ENCODE results near the gene VSIG10L.

The VSIG10L gene

DNA sequence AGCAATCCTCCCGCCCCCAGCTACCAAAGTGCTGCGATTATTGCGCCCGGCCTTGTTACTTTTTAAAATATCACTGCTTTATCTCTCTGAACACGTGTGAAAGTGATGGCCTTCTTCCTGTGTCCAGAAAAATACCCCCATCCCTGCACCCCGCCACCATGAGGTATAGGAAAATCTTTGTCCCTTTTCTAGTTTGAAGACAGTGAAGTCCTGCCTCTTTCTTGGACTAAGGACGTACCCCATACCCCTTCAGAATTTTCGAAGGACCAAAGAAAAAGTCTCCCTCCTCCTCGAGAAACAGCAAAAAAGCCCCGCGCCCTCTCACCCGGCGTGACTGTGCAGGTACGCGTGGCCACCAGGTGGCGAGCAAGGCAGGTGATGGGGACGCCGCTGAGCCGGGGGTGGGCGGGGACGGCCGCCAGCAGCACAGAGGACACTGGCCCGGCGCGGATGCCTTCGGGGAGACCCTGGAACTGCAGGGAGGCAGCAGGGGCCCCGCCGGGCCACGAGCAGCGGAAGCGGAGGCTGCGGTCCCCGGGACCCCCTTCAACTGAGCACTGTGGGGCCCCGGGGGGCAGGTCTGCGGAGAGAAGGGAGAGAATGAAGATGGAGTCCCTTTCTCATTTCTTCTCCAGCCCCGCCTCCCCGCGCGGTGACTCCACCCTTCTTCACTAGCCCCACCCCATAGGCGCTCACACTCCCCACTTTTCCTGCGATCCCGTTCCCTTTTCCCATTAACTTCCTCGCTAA lies 3.2 kb downstream of the VSIG10L start:
- DNase-seq (ENCODE audit: low spot score): peak; percentile 86

DNA sequence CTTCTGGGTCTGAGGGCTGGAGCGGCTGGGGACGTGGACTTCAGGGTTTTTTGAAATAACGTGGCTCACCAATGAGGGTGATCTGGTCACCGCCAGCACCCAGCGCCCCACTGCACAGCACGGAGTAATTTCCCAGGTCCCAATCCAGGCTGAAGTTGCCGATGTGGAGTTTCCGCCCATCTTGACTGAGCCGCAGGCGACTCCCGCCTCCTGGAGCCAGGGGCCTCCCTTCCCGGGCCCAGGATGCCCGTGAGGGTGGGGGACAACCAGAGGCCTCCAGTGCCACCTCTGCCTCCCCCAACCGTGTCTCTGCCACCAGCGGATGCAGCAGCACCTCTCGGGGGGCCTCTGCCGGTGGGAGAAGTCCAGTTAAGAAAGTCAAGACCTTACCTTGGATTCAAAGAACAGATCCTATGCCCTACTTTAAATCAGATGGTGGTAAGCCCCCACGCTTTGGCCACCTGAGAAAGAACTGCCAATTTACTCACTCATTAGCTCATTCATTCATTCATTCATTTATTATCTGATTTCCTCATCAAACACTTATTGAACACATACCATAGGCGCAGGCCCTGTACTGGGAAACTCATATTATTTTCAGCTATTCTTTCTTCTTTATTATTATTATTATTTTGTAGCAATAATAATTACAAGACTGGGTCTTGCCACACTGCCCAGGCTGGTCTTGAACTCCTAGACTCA lies 3.9 kb downstream of the VSIG10L start:
- no peak for DNase-seq (ENCODE audit: low spot score)

DNA sequence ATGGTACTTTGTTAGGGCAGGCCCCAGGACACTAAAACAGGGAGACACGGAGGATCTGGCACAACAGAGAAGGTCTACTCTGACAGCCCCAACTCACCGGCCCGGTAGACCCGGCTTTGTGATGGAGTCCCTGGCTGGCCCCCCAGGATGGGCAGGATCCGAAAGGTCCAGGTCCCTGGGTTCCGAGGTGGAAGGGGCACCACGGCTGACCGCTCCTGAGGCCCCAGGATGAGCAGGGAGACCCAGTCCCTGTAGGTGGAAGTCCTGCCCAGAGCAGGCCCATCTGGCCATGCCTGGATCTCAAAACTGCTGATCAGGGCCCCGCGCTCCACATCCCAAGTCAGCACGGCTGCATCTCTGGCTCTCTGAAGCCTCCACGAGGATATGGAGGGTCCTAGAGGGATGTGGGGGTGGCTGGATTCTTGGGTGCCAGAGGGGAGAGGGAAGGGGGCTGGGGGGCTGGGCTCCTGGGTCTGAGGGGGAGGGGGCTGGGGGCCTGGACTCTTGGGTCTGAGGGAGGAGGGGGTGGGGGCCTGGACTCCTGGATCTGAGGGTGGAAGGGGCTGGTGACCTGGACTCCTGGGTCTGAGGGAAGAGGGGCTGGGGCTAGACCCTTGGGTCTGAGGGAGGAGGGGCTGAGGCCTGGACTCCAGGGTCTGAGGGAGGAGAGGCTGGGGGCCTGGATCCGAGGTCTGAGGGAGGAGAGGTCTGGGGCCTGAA lies 4.6 kb downstream of the VSIG10L start:
- DNase-seq (ENCODE audit: low spot score): no peak

DNA sequence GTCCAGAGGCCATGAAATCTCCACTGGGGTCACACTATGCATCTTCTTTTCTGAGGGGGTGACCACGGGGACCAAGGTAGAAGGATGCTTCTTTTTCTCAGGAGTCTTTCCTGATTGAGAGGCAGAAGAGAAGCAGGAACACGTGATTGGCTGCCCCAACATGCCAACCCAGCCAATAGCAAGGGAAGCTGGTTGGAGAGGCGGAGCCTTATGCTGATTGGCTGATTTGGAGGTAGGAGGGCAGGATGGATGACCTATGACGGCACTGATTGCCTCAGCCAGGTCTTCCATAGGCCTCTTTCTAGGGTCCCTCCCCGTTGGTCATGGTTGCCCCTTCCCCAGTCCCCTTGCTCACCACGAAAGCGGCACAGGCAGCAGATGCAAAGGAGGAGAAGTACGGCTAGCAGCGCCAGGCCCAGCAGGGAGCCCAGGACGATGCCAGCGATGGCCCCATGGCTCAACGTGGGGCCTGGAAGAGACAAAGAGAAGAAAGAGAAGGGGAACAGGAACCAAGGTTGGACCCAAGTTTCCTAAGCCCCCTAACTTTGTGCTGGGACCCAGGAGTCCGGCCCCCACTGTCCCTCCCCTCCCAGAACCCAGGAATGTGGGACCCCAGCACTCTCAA lies 8.0 kb downstream of the VSIG10L start:
- no peak for DNase-seq (ENCODE audit: low spot score)

DNA sequence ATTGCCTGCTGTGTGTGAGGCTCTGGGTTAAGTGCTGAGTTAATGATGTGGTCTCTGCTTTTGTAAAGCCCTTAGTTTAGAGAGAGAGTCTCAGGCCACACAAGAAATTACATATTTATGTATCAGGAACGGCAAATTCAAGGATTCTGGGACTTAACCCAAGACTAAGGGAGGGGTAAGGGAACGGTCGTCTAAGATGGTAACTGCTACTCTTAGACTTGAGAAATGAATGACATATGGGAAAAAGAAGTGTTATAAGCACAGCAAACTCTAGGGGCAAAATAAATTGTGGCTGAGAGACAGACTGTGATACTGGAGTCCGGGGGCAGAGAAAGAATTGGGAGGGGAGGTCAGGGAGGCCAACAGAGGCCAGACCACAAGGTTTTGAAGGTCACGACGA lies 10.2 kb downstream of the VSIG10L start:
- no peak for DNase-seq (ENCODE audit: low spot score)

DNA sequence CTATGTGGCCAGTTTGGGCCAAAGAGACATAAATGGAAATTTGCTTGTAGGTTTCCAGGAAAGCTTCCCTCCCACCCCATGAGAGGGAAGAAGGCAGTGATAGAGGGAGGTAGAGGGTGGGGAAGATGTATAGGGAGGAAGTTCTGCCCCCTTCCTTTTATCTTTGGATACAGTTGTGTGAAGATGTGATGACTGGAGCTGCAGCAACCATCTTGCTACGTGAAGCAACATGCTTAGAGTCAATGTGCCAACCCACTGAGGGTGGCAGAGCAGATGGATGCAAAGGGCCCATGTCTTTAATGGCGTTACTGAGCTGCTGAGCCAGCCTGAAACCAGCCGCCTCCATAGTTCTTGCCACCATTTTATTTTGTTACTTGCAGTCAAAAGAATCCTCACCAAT lies 10.7 kb downstream of the VSIG10L start:
- DNase-seq (ENCODE audit: low spot score): no peak

DNA sequence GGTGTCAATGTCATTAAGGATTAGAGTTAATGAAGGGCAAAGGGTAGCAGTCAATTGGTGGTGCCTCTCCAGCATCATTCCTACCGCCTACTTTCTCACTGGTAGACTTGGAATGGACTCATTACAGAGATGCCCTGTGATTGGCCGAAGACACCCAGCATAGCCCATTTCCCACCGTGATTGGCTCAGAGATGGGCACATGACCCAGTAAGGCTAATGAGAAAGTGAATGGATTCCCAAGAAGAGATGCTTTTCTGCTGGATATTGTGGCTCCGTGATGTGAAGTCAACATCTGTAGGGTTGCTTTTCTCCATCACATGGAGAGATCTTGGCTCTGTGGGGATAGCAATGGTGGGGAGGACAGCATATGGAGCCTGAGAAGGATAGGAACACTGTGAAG lies 11.6 kb downstream of the VSIG10L start:
- DNase-seq (ENCODE audit: low spot score): no peak

DNA sequence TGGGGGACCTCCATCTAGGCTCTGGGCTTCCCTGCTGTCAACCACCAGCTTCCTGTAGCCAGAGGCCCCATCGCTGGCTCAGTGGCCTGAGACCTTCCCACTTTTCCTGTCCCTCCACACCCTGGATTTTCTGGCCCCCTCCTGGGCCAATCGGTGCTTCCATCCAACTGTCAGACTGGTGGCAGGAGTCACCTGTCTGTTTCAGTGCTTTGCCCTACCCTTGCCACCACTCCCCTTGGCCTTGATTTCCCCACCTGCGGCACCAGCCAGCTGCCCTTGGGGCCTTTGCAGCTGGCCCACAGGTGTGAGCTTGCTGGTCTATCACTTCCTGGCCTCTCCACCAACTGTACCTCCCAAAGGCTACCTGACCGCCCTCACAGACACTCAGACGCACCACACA lies 12.5 kb downstream of the VSIG10L start:
- no peak for DNase-seq (ENCODE audit: low spot score)

DNA sequence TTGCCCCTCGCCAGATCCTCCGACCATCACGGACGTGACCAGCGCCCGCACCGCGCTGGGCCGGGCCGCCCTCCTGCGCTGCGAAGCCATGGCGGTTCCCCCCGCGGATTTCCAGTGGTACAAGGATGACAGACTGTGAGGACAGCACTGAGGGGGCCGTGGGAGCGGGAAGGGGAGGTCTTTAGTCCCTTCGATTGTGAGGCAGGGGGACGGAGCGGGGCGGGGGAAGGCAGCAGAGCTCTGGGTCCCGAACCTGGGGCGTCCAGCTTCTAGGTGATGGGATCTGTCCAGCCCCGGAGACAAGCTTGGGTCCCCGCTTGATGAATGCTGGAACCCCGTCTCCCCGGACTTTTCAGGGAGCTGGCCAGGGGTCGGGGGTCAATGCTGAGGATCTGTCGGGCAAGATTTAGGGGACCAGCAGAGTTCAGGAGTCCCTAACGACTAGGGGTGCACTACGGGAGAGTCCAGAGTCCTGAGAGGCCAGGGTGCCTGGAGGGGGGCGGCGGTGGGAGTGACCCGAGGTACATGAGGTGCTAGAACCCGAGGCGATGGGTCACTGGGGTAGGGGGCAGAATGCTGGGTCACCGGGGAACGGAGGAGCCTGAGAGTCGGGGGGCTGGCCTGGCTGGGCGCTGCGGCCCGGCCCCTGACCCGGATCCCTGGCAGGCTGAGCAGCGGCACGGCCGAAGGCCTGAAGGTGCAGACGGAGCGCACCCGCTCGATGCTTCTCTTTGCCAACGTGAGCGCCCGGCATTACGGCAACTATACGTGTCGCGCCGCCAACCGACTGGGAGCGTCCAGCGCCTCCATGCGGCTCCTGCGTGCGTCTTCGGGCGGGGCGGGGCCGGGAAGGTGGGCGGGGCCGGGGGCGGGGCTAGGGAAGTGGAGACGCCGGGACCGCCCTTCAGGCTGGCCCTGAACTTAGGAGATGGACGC lies 14.6 kb downstream of the VSIG10L start:
- DNase-seq (ENCODE audit: low spot score): peak; percentile 59

DNA sequence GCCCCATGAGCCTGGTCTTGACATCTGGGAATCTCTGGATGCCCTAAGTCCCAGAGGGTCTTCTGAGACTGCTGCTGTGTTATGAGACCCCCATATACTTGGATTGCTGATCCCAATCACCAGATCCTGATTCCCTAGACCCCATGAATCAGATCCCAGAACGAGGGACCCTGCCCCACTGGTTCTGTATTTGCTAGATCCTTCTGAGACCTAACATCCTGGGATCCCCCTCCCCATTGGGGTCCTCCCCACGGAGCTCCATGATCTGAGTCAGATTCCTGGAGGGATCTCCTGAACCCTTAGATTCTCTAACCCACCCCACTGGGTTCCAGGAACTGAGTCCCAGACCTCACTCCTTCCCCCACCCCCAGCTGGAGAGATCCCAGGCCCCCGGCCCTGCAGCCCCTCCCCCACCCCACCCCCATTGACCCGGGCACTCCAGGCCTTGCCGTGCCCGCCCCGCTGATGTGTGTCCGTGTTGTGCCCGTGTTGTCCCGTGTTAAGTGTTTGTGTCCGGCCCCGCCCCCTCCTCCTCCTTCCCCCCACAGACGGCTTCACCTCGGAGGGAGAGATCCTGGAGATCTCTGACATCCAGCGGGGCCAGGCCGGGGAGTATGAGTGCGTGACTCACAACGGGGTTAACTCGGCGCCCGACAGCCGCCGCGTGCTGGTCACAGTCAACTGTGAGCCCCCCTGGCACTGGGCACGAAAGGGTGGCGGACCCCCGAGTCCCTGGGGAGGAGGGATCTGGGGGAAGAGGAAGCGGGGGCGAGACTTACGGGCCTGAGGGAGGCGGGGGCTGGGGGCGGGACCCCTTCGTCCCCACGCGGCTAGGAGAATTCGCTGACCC lies 15.5 kb downstream of the VSIG10L start:
- no peak for DNase-seq (ENCODE audit: low spot score)

DNA sequence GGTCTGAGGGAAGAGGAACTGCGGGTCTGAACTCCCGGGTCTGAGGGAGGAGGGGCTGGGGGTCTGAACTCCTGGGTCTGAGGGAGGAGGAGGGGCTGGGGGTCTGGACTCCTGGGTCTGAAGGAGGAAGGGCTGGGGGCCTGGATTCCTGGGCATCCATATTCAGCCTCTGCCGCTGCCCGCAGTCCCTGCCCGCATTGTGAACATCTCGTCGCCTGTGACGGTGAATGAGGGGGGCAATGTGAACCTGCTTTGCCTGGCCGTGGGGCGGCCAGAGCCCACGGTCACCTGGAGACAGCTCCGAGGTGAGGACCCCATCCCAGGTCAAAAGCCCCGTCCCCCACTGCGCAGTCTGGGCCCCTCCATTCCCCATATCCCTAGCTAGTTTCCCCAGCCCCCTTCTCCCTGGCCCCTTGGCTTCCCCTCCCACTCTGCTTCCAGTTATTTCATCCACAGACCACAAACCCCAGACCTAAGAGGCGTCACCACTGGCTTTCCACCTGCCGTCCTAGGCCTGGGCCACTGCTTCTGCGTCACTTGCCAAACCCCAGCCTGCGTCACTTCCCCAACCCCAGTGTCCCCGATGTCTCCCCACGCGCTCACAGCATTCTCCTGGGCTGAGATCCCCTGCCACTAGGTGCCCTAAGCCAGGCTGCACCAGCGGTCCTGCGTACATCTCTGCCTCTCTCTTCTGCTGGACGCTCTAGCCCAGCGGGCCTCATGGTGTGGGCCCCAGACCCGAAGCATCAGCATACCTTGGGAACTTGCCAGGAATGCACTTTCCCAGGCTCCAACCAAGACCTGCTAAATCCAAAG lies 16.6 kb downstream of the VSIG10L start:
- no peak for DNase-seq (ENCODE audit: low spot score)

DNA sequence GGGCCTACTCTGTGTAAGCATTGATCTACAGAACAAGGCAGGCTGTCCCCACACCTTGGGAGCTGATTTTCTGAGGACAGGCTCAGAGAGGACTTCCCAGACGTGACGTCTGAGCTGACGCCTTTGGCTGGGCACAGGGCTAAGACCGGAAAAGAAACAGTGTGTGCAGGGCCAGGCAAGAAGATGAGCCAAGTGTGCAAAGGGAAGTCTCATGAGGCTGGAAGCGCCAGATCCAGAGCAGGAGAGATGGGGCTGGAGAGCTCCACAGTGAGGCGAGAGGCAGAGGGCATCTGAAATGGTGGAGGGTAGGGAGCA lies 17.8 kb downstream of the VSIG10L start:
- no peak for DNase-seq (ENCODE audit: low spot score)

DNA sequence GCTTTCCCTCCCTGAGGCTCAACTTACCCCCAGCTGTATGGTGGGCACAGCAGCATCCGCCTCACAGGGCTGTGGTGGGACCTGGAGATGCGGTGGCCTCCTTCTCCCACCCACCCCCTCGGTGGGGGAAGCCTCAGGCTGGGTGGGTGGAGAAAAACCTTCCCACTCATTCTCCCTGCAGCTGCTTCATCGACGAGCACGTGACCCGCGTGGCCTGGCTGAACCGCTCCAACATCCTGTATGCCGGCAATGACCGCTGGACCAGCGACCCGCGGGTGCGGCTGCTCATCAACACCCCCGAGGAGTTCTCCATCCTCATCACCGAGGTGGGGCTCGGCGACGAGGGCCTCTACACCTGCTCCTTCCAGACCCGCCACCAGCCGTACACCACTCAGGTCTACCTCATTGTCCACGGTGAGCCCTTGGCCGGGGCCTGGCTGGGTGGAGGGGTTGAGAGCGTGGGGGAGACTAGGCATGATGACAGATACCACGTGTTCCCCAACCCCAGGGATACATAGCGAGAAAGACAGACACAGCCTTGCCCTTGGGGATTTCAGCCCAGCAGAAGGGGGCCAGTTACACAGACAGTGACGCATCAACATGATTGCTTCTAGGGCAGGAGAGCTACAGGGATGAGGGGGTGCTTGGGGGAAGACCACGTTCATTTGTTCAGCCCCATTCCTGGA lies 18.3 kb downstream of the VSIG10L start:
- DNase-seq (ENCODE audit: low spot score): no peak

DNA sequence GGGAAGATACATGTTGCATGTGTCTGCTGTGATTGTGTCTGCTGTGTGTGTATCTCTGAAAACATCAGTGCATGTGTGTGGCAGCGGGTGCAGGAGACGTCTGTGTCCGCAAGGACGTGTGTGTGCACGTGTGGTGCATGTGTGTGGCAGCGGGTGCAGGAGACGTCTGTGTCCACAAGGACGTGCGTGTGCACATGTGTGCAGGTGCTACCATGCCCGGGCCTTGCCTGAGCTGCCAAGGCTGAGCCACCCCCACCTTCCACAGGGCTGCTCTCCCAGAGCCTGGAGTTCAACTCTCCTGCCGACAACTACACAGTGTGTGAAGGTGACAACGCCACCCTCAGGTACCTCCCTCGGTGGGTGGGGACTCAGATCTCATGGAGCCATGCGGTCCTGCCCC lies 20.1 kb downstream of the VSIG10L start:
- DNase-seq (ENCODE audit: low spot score): no peak

DNA sequence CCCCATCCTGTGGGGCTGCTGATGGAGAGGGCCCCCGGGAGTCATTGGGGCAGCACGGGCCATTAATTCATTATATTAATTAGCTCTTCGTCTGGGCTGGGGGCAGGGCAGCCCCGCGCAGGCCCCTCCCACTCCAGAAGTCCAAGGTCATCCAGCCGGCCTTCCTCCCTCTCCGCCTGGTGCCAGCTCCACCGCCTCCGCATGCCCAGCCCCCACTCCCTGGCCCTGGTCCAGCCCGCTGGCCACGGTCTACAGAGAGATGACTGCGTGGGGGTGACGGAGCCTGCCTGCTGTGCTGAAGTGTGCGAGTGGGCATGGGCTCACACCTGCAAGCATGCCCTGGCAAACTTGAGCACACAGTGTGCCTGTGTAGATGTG lies 21.7 kb downstream of the VSIG10L start:
- no peak for DNase-seq (ENCODE audit: low spot score)

DNA sequence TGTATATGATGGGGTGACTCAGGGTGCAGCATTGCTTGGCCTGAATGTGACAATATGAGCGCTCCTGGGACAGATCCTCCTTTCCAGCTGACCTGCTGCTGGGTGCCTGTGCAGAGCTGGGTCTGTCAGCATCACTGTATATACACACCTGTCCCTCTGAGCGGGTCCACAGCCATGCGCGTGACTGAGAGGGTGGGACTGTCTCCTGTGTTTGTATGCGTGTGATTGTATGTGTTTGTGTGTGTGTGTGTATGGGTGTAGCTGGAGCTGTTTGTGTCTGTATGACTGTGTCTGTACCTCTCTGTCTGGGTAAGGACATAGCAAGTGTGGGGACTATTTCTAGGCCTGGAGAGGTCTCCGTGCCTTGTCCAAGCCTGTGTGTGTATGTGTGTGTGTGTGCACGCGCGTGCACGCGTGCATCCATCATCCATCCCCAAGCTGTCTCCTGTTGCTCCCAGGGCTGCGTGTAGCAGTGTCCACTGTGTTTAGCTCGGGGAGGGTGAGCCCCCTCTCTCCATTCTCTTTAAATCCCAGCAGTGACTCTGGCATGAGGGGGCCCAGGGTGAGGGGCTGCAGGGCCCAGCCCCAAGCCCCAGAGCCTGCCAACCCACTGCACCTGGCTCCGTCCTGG lies 22.2 kb downstream of the VSIG10L start:
- DNase-seq (ENCODE audit: low spot score): no peak

DNA sequence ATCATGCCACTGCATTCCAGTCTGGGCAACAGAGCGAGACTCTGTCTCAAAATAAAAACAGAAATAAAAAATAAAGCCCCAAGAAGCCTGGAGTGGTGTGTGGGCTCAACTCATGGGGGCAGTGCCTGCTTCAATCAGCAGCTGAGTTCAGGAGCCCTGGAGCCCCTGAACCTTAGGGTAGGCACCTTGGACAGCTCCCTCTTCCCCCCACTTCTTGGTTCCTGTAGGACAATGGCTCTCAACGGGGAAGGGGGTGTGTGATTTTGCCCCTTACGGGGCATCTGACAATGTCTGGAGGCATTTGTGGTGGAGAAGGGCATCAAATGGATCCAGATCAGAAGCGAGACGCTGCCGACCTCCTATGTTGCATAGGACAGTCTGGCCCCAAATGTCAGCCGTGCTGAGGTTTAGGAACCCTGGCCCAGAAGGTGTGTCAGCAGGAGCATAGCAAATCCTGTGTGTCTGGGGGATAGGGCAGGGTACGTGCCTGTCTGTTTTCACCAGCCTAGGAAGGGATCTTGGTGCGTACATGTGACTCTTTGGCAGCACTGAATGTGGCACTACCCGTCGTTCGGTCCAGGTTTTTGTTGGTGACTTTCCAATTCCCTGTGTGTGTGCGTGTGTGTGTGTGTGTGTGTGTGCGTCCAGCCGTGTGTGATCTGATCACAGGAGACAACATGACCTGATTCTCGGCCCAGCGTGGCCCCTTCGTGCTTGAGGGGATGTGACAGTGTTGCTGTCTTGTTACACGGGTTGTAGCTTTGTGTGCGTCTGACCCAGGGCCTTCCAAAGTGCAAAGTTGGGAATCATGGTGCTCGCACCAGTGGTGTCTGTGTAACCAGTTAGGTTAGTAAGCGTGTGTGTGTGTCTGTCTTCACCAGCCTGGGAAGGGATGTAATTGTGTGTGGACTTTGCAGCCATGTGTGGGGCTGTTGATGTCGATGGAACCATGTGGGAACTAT lies 23.0 kb downstream of the VSIG10L start:
- DNase-seq (ENCODE audit: low spot score): no peak

DNA sequence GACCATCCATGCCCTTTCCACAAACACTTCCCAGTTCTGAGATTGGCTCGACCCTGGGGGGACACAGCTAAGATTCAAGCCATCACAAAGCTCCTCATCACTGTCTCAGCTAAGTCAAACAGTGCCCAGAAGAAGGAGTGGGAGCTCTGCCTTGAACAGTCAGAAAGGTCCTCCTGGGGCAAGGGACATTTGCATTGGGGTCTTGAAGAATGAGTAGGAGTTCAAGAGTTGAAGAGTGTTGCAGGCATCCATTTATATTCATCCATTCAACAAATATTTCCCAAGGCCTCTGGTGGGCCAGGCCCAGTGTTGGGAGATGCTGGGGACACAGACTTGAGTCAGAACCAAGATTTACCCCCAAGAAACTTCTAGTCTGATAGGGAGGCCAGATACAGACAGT lies 24.0 kb downstream of the VSIG10L start:
- DNase-seq (ENCODE audit: low spot score): no peak
